Ramos (cell line): ENCODE results near the gene DLX3.

Source experiments
- in situ Hi-C: fragments of 300-500 bp; cut with MboI; formaldehyde crosslinking; loops from one replicate; pipeline ENCODE4 v1.14.3; 2022; ENCODE audit warnings: low sequenced_read_pairs; ENCODE audit not compliant: unreplicated experiment

DLX3 gene

DNA sequence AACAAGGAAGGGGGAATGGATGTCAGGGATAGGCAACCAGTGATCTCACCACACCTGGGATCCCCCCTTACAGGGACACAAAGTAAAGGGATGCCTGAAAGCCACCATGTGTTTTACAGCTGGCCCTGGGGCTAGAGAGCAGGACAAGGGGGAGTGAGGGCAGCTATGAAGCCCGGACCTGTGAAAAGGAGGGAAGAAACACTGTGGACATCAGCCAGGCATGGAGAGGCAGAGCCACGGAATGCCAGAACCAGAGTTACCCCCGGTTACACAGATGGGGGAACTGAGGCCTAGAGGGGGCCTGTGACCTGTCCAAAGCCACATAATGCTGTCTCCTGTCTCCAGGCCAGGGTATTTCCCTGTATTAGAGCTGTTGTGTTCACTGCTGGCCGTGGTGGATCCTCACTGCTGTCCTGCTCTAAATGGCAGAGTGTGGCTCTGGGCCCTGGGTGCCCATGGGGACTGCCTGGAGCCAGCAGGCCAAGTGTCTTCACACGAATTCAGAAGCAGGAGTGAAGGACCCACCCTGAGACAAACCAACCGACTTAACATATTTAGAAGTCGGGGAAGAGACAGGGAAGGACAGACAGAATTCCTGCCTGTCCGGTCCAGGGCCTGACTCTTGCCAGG is 31.1 kb upstream of the DLX3 start:
- in situ Hi-C loops, result loop anchor here (5.0 kb wide), 1 partner anchor 61 kb away; no protein-coding TSS in a partner anchor

DNA sequence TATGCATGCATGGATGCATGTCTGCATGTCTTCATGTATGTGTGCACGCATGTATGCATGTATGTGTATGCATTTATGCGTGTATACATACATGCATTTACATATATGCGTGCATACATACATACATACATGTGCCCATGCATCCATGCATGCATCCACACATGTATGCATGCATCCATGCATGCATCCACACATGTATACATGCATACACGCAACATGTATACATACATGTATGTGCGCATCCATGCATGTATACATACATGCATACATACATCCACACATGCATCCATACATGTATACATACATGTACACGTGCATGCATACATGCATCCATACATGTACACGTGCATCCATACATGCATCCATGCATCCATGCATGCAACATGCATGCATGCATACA is 29.8 kb upstream of the DLX3 start:
- in situ Hi-C loops, result loop anchor here (5.0 kb wide), 1 partner anchor 62 kb away; no protein-coding TSS in a partner anchor

DNA sequence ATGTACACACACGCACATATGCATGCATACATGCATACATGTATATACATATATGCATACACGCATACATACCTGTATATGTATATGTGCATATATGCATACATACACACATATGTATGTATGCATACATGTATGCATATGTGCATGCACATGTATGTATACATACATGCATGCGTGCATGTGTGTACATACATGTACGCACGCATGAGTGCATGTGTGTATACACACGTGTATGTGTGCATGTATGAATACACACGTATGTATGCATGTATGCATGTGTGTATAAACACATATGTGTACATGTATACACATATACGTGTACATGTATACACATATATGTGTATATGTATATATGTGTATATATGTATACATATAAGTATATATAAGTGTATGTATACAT is 28.5 kb upstream of the DLX3 start:
- in situ Hi-C loops, result no loop called here

DNA sequence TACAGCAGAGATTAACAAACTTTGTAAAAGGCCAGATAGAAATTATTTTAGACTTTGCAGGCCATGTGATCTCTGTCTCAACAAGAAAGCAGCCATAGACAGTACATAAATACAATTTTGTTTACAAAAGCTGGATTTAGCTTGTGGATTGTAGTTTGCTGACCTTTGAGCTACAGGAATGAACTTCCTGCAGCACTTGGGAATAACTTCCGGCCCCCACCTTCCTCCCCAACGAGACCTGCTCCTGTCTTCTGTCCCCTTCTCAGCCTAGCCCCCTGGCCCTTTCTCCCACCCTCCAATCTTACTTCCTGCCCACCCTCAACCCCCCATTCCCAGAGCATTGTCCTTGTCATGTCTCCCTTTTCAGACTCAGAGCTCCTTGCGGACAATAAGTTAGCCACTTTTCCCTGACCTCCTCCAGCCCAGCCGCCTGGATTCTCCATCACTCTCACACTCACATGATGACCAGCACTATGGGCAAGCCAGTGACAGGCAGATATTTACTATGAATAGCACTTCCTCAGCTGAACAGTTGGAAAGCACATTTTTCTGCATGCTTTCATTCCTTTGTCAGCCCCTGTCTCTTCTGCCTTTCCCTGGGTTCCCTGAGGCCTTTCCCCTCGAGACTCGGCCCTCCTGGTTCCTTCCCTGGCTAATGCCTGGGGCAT is 27.6 kb upstream of the DLX3 start:
- in situ Hi-C loops, result no loop called here

DNA sequence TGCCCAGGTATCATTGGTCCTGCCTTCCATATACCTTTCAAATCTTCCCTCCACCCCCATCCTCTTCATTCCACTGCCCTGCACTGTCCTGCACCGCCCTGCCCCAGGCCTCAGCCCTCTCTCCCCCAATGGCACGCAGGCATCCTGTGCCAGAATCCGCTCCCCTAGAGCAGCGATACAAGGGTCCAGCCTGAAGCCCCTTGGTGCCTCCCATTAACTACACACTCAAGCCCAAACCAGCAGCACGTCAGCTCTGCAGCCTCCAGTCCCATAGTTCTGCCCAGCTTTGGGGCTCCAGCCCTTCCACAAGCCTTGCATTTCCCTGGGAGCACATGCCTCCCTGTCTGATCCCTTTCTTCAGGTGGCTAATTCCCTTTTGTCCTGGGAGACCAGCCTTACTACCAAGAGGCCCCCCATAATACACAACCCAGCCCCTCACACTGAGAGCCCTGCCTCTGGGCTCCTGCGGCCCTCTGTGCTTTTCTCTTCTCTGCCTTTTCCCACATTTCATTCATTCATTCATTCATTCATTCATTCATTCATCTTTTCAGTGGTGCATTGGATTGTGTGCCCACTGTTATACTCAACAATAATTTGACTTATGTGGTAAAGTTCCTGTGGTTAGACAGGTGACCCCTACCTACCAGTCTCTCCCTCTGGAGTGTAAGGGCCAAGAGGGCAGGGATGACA is 26.8 kb upstream of the DLX3 start:
- in situ Hi-C loops, result no loop called here

DNA sequence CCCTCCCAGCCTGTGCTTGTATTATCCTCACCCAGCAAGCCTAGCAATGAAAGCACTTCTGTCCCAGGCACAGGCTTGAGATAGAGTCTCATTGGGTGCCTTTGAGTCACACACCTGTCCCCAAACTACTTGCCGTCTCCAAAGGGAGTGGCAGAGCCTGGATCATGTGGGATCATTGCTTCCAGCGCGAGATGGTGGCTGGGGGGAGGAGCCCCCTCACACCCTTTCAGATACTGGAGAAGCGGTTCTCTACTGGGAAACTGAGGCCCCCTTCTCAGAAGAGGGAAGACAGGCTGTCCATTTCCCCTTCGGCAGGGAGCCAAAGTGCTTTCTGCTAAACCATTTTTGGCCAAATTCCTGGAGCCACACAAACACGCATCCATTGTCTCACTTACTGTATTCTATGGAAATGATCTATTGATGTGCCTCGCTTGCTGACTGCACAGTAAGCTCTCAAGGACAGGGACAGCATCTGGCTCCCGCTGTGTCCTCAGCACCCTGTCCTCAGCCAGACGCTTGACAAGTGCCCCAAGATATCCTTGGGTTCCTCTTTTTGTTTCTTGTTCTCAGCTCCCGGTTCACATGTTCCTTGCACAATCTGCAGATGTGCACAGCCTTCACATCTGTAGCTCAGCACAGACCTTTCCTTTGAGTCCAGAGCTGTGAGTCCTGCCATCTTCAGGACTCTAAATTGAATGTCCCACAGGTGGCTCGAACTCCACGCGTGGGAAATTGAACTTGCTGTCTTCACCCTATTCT is 26.0 kb upstream of the DLX3 start:
- in situ Hi-C loops, result no loop called here

DNA sequence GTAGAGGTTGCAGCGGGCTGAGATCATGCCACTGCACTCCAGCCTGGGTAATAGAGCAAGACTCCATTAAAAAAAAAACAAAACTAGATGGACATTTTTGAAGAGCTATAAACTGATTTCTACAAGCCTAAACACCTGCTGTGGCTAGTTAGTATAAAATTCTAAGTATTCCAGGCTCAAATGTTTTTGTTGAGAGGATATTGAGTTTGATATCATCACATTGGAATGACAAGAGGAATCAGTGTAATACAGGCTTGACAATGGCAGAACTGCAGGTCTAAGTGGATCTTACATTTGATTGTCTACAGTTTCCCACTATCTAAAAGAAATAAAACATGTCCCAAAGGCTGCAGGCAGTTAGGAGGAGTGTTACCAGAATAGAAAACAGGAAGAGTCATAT is 23.9 kb upstream of the DLX3 start:
- in situ Hi-C loops, result no loop called here

DNA sequence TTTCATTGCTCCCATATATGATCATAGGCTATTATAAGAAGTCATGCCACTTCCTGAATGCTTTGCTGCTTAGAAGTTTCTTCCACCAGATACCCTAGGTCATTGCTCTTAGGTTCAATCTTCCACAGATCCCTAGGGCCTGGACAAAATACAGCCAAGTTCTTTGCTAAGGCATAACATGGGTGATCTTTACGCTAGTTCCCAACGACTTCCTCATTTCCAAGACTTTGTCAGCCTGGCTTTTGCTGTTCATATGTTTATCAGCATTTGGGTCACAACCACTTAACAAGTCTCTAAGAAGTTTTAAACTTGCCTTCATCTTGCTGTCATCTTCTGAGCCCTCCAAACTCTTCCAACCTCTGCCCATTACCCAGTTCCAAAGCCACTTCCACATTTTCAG is 20.1 kb upstream of the DLX3 start:
- in situ Hi-C loops, result no loop called here

DNA sequence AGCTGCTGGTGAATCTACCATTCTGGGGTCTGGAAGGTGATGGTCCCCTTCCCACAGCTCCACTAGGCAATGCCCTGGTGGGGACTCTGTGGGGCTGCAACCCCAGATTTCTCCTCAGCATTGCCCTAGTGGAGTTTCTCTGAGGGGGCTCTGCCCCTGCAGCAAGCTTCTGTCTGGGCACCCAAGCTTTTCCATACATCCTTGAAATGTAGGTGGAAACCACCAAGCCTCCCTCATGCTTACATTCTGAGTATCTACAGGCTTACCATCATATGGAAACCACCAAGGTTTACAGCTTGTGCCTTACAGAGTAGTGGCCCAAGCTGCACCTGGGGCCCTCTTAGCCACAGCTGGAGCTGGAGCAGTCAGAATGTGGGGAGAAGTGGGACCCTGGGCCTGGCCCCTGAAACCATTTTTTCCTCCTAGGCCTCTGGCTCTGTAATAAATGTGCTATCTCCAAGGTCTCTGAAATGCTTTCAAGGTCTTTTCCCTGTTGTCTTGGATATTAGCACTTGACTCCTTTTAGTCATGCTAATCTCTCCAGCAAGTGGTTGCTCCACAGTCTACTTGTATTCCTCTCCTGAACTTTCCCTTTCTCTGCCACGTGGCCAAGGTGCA is 19.6 kb upstream of the DLX3 start:
- in situ Hi-C loops, result no loop called here

DNA sequence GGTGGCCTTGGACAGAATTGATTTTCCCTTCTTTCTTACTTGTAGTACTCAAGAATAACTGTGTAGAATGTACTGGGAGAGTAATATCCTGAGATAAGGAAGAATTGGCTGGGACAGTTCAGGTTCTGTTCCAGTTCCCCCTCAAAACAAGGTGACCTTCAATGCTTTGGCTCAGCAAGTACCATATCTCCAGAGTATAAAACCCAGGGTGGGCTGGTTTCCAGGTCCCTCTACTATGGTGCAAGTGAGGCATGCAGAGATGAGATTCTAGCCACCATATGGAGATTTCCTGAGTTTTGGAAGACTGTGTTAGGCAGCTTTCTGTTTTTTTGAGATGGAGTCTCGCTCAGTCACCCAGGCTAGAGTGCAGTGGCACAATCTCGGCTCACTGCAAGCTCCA is 18.1 kb upstream of the DLX3 start:
- in situ Hi-C loops, result no loop called here

DNA sequence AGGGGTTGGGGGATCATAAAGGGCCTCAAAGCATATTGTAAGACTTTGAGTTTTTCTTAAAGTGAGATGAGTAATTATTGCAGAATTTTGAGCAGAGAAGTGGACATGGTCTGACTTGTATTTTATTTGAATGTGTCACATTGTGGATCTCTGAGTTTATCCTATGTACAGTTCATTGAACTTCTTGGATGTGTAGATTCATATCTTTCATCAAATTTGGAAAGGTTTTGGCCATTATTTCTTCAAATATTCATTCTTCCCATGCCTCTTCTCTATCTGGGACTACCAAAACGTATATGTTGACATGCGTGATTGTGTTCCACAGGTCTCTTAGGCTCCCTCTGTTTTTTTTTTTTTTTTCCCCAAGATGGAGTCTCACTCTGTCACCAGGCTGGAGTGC is 14.3 kb upstream of the DLX3 start:
- in situ Hi-C loops, result loop anchor here (10.0 kb wide), 1 partner anchor 314 kb away; no protein-coding TSS in a partner anchor

DNA sequence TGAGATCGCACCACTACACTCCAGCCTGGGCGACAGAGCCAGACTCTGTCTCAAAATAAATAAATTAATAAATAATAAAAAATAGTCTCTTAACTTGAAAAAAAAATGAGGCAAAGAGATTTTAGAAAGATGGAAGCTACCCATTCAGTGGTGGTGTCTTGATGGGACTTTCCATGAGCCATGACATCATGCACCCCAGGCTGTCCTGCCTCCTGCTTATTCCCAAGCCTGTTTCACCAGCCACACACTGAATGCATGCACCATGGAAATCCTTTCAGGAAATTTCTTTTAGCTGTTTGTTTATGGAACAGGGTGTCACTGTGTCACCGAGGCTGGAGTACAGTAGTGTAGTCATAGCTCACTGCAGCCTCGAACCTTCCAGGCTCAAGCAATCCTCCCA is 8.9 kb upstream of the DLX3 start:
- in situ Hi-C loops, result loop anchor here (10.0 kb wide), 1 partner anchor 309 kb away; no protein-coding TSS in a partner anchor

DNA sequence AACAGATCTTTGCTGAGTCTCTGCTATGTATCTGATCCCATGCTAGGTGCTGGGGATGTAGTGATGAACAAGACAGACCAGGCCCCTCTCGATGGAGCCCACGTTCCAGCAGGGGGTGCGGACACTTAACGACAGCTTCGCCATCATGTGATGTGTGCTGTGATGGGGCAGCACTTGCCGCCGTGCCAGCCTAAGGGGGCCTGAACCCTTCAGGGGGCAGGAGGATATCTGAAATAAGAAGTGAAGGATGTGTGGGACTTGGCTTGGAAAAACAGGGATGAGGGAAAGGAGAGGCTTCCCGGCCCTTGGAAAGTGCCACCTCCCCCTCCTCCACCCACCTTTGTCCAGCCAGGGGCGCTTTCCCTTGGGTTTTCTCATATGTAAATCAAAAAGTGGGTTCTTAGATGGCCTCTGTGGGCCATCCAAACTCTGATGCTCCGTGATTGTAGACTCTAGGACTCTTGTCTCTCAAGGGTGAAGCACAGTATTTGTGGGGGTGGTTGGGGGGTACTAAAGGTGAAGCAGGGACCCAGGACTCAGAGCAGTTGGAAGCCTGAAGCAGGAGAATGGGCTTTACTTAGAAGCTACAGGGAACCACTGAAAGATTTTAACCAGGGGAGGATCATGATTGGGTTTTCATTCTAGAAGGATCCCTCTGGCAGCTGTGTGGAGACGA is 4.0 kb upstream of the DLX3 start:
- in situ Hi-C loops, result loop anchor here (5.0 to 10.0 kb wide), 2 partner anchors 137 to 424 kb away; partner anchors contain the start of gene NXPH3

DNA sequence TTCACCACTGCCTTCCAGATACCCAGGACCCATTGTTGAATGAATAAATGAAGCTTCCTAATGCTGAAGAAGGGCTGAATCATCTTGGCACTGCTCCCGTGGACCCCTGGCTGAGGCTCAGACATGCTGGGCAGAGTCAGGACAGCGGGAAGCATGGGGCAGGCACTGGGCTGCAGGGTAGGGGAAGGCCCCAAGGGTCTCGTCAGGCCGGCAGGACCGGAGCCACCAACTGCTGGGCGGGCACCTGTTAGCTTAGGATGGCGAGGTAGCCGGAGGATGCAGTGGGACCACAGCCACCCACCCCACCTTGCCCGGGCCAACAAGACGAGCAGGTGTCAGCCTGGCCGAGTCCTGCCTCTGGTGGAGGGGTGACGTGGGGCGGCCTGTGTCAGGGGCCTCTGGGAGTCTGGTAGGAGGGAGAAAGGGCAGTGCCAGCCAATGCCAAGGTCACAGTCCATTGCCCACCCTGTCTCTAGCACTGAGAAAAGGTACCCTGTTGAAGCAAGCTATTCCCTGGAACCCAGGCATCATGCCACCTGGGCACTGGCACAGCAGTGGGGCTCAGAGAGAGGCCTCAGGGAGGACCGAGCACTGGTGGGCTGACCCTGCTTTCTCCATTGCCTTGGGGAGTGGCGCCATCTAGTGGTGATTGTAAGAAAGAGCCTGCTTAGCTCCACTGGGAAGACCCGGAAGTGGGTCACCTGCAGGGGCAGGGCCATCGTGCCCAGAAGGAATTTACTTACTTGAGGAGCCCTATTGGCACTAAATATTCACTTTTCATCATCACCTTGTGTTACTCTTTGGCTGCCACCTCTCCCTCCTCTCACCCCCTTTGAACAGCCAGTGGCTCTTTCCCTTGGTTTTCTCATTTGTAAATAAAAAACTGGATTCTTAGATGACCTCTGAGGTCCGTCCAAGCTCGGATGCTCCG is 3.0 kb upstream of the DLX3 start:
- in situ Hi-C loops, result loop anchor here (5.0 to 10.0 kb wide), 2 partner anchors 136 to 423 kb away; partner anchors contain the start of gene NXPH3

DNA sequence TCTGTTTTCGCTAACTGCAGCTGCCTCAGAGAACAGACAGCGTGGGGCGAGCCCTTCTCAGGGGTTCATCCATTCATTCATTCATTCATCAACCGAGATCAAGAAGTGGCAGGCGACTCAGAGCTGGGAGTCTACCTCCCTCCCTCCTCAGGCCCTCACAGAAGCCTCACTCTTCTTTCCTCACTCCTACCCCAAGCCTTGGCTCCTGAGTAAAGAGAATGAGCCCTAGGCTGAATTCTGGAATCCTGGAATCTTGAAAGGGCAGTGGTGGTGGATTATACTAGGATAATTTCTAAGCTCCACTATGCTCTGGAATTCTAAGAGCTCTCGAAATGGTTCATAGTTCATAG is 2.3 kb upstream of the DLX3 start:
- in situ Hi-C loops, result loop anchor here (5.0 to 10.0 kb wide), 2 partner anchors 135 to 422 kb away; partner anchors contain the start of gene NXPH3

DNA sequence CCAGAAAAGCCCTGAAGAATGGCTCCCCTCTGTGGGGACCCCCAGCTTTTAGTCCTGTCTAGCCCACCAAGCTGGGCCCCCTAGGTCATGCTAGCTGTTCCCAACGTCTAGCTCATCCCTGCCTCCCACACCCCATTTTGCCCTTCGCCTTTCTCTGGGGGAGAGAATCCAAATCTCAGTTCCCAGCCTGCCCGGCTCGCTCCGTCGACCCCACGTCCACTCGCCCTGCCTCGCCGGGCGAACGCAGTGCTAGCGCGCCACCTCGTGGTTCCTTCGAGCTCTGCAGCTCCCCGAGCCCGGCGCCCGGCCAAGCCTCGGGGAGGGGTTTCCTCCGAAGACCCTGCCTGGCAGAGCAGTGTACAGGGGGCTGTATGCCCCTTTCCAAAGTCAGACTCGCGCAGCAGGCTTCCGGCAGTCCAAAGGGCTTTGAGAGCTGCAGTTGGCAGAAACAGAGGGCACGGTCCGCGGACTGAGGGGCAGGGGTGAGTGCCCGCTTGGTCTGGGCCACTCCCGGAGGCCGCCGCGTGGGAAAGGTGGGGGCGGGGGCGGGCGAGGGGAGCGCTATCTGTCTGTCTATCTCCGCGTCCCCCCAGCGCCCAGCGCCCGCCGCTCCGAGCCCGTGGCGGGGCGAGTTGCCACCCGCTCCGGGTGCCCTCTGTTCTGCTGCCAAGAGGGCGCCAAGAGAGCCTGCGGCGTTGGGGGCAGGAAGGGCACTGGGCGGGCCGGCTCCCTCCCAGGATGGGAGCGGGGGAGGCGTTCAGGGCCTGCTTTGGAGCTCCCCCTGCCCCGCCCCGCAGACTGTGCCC is 1.7 kb upstream of the DLX3 start:
- in situ Hi-C loops, result loop anchor here (5.0 to 10.0 kb wide), 2 partner anchors 134 to 422 kb away; partner anchors contain the start of gene NXPH3

DNA sequence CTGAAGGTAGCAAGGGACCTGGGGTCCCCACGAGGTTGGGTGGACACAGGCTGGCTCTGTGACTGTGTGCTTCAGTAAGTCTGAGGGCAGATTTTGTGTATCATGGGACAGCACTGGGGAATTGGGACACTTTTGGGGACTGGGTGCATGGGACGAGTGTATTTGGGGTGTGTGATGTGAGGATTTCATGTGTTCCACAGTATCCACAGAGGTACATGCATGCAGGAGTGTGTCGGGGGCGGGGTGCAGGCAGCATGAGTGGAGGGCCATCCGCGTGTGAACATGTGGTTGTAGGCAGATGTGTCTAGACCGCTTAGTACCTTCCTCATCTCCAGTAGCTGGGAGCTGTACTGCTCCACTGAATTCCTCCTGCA is 1.1 kb upstream of the DLX3 start:
- in situ Hi-C loops, result loop anchor here (5.0 to 10.0 kb wide), 2 partner anchors 134 to 421 kb away; partner anchors contain the start of gene NXPH3
